Measurements from ENCODE around the gene RAD51B.

DNA sequence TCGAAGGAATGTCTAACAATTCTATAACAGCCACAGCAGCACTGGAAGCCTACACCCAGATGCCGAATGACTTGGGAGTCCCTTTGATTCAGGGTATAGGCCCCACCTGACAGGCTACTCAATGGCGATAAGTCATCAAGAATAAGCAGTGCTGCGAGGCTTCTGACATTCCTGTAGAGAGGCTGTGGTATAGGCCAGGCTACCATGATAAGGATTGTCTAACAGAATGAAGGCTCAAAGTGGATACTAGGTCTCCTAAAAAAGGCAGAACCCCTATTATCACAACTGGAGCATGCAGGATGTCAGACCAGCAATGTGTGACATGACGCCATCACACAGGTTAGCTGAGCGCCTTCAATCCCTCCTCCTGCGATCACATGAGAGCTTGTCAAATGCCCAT lies 920.1 kb downstream of the RAD51B start:
- TF ChIP-seq POLR2AphosphoS5 (IDR thresholded peaks at IDR 0.05; ENCODE audit: borderline replicate concordance, low read depth, low read length) (no peak), EZH2 (IDR thresholded peaks at IDR 0.05) (no peak), FOXP2 (optimal IDR thresholded peaks at IDR 0.05; ENCODE audit: control extremely low read depth, extremely low read length, insufficient read depth) (no peak)
